Neural progenitor cell (in vitro differentiated cells): Measurements from ENCODE around the gene PHC3.

Experiments used
- CTCF ChIP-seq: fragments of 200-600 bp; sonication (generic); IDR thresholded peaks from 2 replicates; pipeline ENCODE4 v1.5.1; 2017; ENCODE audit warnings: antibody characterized with exemption, mild to moderate bottlenecking
- EZH2phosphoT487 ChIP-seq: fragments of 200-600 bp; sonication (generic); IDR thresholded peaks from 2 replicates; pipeline ENCODE4 v1.6.1; 2017; ENCODE audit warnings: antibody characterized with exemption

GRCh38 chr3:170155604-170156003, 25.9 kb downstream of the PHC3 start:
- TF ChIP-seq CTCF (no peak), EZH2phosphoT487 (no peak)
